ENCODE data around the gene MAP3K14.

MAP3K14 gene

GRCh38 chr17:45342306-45342705 is 25.5 kb upstream of the MAP3K14 start:
- DNase-seq, result no peak
- Histone ChIP-seq H3K79me1 (ENCODE audit: low read length) (no peaks in the 10 kb centered on the region), H3K27me3 (ENCODE audit: insufficient read depth, low read length, poor library complexity) (no peaks in the 10 kb centered on the region), H2BK5ac (ENCODE audit: low read length) (peak overlapping the region; percentile 61), H2BK15ac (replicated peaks; ENCODE audit: low read depth) (no peak overlapping the region), H3K9ac (ENCODE audit: low read length) (peak overlapping the region; percentile 54), H3K36me3 (ENCODE audit: control insufficient read depth, insufficient read depth, low read length) (no peaks in the 10 kb centered on the region), H4K8ac (ENCODE audit: low read depth, low read length) (no peak overlapping the region), H3K56ac (ENCODE audit: low read length) (peak overlapping the region; percentile 80), H3K18ac (ENCODE audit: low read length) (peak overlapping the region; percentile 19), H3K27ac (ENCODE audit: low read depth, low read length) (peak overlapping the region; percentile 25), H2BK120ac (ENCODE audit: low read depth, low read length) (no peak overlapping the region), H4K5ac (ENCODE audit: low read length) (no peak overlapping the region), H3K79me2 (ENCODE audit: control insufficient read depth, insufficient read depth, low read length) (no peaks in the 10 kb centered on the region), H2AK5ac (ENCODE audit: low read length) (no peak overlapping the region), H3K4me3 (ENCODE audit: low read length) (no peak overlapping the region), H3K23ac (ENCODE audit: low read length) (no peak overlapping the region), H3K4ac (ENCODE audit: low read depth, low read length) (no peak overlapping the region), H3K4me1 (ENCODE audit: control insufficient read depth, low read depth, low read length) (peaks cover 7% of the 10 kb centered on the region), H3K4me2 (ENCODE audit: low read length) (no peak overlapping the region)
- no CpG with 5 or more reads among the region's 11 CpGs for WGBS (ENCODE audit: extremely low coverage, insufficient coverage, low lambda C conversion rate)

GRCh38 chr17:45341533-45342158 is 24.8 kb upstream of the MAP3K14 start:
- Histone ChIP-seq H3K79me1 (ENCODE audit: low read length) (no peaks in the 10 kb centered on the region), H3K18ac (ENCODE audit: low read length) (no peak overlapping the region), H4K5ac (ENCODE audit: low read length) (peak overlapping the region; percentile 85), H3K4ac (ENCODE audit: low read depth, low read length) (no peak overlapping the region), H3K56ac (ENCODE audit: low read length) (peak overlapping the region; percentile 80), H2BK5ac (ENCODE audit: low read length) (no peak overlapping the region), H3K36me3 (ENCODE audit: control insufficient read depth, insufficient read depth, low read length) (no peaks in the 10 kb centered on the region), H3K23ac (ENCODE audit: low read length) (no peak overlapping the region), H4K8ac (ENCODE audit: low read depth, low read length) (no peak overlapping the region), H3K4me3 (ENCODE audit: low read length) (no peak overlapping the region), H3K9ac (ENCODE audit: low read length) (peak overlapping the region; percentile 54), H2BK120ac (ENCODE audit: low read depth, low read length) (no peak overlapping the region), H2BK15ac (replicated peaks; ENCODE audit: low read depth) (no peak overlapping the region), H3K79me2 (ENCODE audit: control insufficient read depth, insufficient read depth, low read length) (no peaks in the 10 kb centered on the region), H3K4me1 (ENCODE audit: control insufficient read depth, low read depth, low read length) (peaks cover 7% of the 10 kb centered on the region), H3K4me2 (ENCODE audit: low read length) (no peak overlapping the region), H3K27me3 (ENCODE audit: insufficient read depth, low read length, poor library complexity) (no peaks in the 10 kb centered on the region), H2AK5ac (ENCODE audit: low read length) (no peak overlapping the region), H3K27ac (ENCODE audit: low read depth, low read length) (peak overlapping the region; percentile 25)
- peak; percentile 97 for DNase-seq
- WGBS (ENCODE audit: extremely low coverage, insufficient coverage, low lambda C conversion rate), result no CpG with 5 or more reads among the region's 14 CpGs

GRCh38 chr17:45339646-45340605 is 23.1 kb upstream of the MAP3K14 start:
- H3K23ac ChIP-seq (ENCODE audit: low read length), result no peak overlapping the region
- WGBS (ENCODE audit: extremely low coverage, insufficient coverage, low lambda C conversion rate), result no CpG with 5 or more reads among the region's 8 CpGs
- no peak overlapping the region for H3K4me2 ChIP-seq (ENCODE audit: low read length)
- no peak overlapping the region for H3K4ac ChIP-seq (ENCODE audit: low read depth, low read length)
- H3K27ac ChIP-seq (ENCODE audit: low read depth, low read length), result no peak overlapping the region
- no peak overlapping the region for H2BK15ac ChIP-seq (replicated peaks; ENCODE audit: low read depth)
- no peak overlapping the region for H3K18ac ChIP-seq (ENCODE audit: low read length)
- no peak overlapping the region for H4K5ac ChIP-seq (ENCODE audit: low read length)
- H3K56ac ChIP-seq (ENCODE audit: low read length), result no peak overlapping the region
- no peak overlapping the region for H4K8ac ChIP-seq (ENCODE audit: low read depth, low read length)
- no peaks in the 10 kb centered on the region for H3K79me2 ChIP-seq (ENCODE audit: control insufficient read depth, insufficient read depth, low read length)
- H2BK120ac ChIP-seq (ENCODE audit: low read depth, low read length), result no peak overlapping the region
- H3K27me3 ChIP-seq (ENCODE audit: insufficient read depth, low read length, poor library complexity), result no peaks in the 10 kb centered on the region
- H3K9ac ChIP-seq (ENCODE audit: low read length), result no peak overlapping the region
- DNase-seq, result no peak
- no peaks in the 10 kb centered on the region for H3K36me3 ChIP-seq (ENCODE audit: control insufficient read depth, insufficient read depth, low read length)
- H3K4me1 ChIP-seq (ENCODE audit: control insufficient read depth, low read depth, low read length), result peaks cover 7% of the 10 kb centered on the region
- no peak overlapping the region for H2BK5ac ChIP-seq (ENCODE audit: low read length)
- no peaks in the 10 kb centered on the region for H3K79me1 ChIP-seq (ENCODE audit: low read length)
- no peak overlapping the region for H3K4me3 ChIP-seq (ENCODE audit: low read length)
- peak overlapping the region; percentile 54 for H2AK5ac ChIP-seq (ENCODE audit: low read length)

- H3K18ac ChIP-seq (ENCODE audit: low read length), result no peak overlapping the region
- H3K4me1 ChIP-seq (ENCODE audit: control insufficient read depth, low read depth, low read length), result peaks cover 11% of the 10 kb centered on the region
- no peak overlapping the region for H4K8ac ChIP-seq (ENCODE audit: low read depth, low read length)
- no peaks in the 10 kb centered on the region for H3K36me3 ChIP-seq (ENCODE audit: control insufficient read depth, insufficient read depth, low read length)
- no peak overlapping the region for H3K23ac ChIP-seq (ENCODE audit: low read length)
- H3K4ac ChIP-seq (ENCODE audit: low read depth, low read length), result no peak overlapping the region
- no peak overlapping the region for H3K4me2 ChIP-seq (ENCODE audit: low read length)
- no peak for DNase-seq
- H3K56ac ChIP-seq (ENCODE audit: low read length), result no peak overlapping the region
- H3K27me3 ChIP-seq (ENCODE audit: insufficient read depth, low read length, poor library complexity), result no peaks in the 10 kb centered on the region
- no peak overlapping the region for H3K27ac ChIP-seq (ENCODE audit: low read depth, low read length)
- H3K79me1 ChIP-seq (ENCODE audit: low read length), result no peaks in the 10 kb centered on the region
- H3K4me3 ChIP-seq (ENCODE audit: low read length), result no peak overlapping the region
- H2AK5ac ChIP-seq (ENCODE audit: low read length), result no peak overlapping the region
- no peak overlapping the region for H4K5ac ChIP-seq (ENCODE audit: low read length)
- no peak overlapping the region for H2BK15ac ChIP-seq (replicated peaks; ENCODE audit: low read depth)
- H2BK5ac ChIP-seq (ENCODE audit: low read length), result no peak overlapping the region
- H3K9ac ChIP-seq (ENCODE audit: low read length), result no peak overlapping the region
- H2BK120ac ChIP-seq (ENCODE audit: low read depth, low read length), result no peak overlapping the region
- WGBS (ENCODE audit: extremely low coverage, insufficient coverage, low lambda C conversion rate), result no CpG with 5 or more reads among the region's 8 CpGs
- no peaks in the 10 kb centered on the region for H3K79me2 ChIP-seq (ENCODE audit: control insufficient read depth, insufficient read depth, low read length)
Observed at GRCh38 chr17:45338996-45339535, 22.2 kb upstream of the MAP3K14 start.

- H3K56ac ChIP-seq (ENCODE audit: low read length), result peak overlapping the region; percentile 20
- H3K4me3 ChIP-seq (ENCODE audit: low read length), result no peak overlapping the region
- H2BK120ac ChIP-seq (ENCODE audit: low read depth, low read length), result no peak overlapping the region
- DNase-seq, result no peak
- no peaks in the 10 kb centered on the region for H3K79me2 ChIP-seq (ENCODE audit: control insufficient read depth, insufficient read depth, low read length)
- H2BK15ac ChIP-seq (replicated peaks; ENCODE audit: low read depth), result no peak overlapping the region
- no peaks in the 10 kb centered on the region for H3K36me3 ChIP-seq (ENCODE audit: control insufficient read depth, insufficient read depth, low read length)
- no peaks in the 10 kb centered on the region for H3K27me3 ChIP-seq (ENCODE audit: insufficient read depth, low read length, poor library complexity)
- H2AK5ac ChIP-seq (ENCODE audit: low read length), result no peak overlapping the region
- no peak overlapping the region for H3K4ac ChIP-seq (ENCODE audit: low read depth, low read length)
- peaks cover 19% of the 10 kb centered on the region for H3K4me1 ChIP-seq (ENCODE audit: control insufficient read depth, low read depth, low read length)
- no peak overlapping the region for H3K27ac ChIP-seq (ENCODE audit: low read depth, low read length)
- no peak overlapping the region for H3K4me2 ChIP-seq (ENCODE audit: low read length)
- no peak overlapping the region for H3K23ac ChIP-seq (ENCODE audit: low read length)
- no CpG with 5 or more reads among the region's 15 CpGs for WGBS (ENCODE audit: extremely low coverage, insufficient coverage, low lambda C conversion rate)
- no peak overlapping the region for H3K9ac ChIP-seq (ENCODE audit: low read length)
- H4K8ac ChIP-seq (ENCODE audit: low read depth, low read length), result no peak overlapping the region
- H3K79me1 ChIP-seq (ENCODE audit: low read length), result no peaks in the 10 kb centered on the region
- H4K5ac ChIP-seq (ENCODE audit: low read length), result no peak overlapping the region
- no peak overlapping the region for H3K18ac ChIP-seq (ENCODE audit: low read length)
- no peak overlapping the region for H2BK5ac ChIP-seq (ENCODE audit: low read length)
Observed at GRCh38 chr17:45338023-45338781, 21.4 kb upstream of the MAP3K14 start.

All from mesendoderm (in vitro differentiated cells).